WI38 (cell line): ENCODE results near the gene MEIS2.

Experiments used
- H3K4me3 ChIP-seq: 2 replicates; pipeline ENCODE4 v1.5.1; 2011; ENCODE audit warnings: low read depth, mild to moderate bottlenecking, control low read depth, low read length
- CTCF ChIP-seq: IDR thresholded peaks from 2 replicates; pipeline ENCODE4 v1.5.1; 2012; ENCODE audit warnings: low read depth, mild to moderate bottlenecking, control low read depth, low read length

MEIS2 gene

DNA sequence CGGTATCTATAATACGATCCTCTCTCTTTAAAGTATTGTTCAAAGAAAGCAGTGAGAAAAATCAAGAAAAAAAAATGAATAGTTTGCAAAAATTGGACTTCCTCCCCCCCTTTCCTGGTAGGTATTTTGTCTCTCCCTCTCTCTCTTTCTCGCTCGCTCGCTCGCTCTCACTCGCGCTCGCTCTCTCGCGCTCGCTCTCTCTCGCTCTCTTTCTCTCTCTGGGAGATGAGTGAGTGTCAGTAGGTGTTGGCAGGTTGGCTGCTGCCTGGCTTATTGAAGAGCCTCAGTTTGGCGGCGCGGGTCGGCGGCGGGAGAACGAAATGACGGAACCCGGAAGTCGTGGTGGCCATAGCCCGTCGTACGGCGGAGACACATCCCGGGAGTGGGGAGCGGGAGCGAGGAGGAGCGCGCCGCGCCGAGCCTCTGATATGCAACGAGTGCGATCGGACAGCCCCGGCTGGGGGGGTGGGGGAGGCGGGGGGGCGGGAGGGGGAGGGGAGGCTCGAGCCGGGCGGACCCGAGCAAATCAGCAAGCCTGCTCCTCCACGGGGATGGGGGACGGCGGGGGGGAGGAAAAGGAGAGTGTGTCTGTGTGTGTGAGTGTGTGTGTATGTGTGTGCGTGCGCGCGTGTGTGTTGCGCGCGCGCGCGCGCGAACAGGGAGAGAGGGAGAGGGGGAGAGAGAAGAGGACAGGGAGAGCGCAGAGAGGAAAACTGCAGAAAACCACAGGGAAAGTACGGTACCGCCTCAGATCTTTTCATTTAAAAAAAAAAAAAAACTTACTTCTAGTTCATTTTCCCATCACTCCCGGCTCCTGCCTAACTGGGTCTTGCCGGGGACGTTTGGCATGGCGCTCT, at the start of gene MEIS2:
Gene MEIS2, minus strand, starts transcription at position 441 of the 857 bp plus-strand sequence. CDS start 1,083 bp downstream, outside the sequence.
- TF ChIP-seq CTCF = no peak
- H3K4me3 ChIP-seq = peak within 1 kb of the TSS; percentile 91

DNA sequence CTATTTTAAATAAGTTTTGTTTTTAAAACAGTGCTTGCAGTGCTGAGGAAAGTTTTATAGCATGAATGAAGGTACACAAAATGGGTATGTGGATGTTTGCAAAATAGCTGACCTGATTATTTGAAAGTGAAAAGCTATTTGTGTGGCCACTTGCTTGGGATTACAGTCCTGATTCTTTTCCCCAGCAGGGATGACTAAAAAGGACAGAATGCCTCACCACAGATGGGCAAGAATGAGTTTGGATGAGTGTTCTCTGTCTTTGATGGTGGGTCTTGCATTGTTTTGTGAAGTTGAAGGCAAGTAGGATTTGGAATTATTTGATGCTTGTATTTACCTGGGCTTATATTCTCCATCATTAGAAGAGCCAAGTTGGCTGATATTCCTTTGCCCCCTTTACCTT, 48.8 kb upstream of the MEIS2 start:
- no peak overlapping the region for H3K4me3 ChIP-seq
- no peak for TF ChIP-seq CTCF

DNA sequence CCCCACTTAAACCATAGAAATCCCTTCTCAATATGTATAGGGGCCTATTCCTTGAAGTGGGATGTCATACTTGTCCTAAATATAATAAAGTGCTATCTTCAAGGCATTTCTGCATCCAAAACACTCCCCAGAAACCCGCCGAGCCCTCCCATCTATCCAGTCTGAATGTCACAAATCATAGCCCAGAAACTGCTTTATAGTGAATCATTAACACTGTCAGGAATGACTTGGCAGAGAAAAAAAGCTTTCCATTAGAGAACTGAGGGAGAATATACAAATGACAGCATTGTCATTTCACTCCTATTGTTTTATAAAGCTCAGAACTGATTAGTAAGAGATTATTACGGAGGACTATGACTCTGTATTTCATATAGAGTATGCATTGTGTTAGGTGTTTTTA, 48.4 kb upstream of the MEIS2 start:
- TF ChIP-seq CTCF = no peak
- no peak overlapping the region for H3K4me3 ChIP-seq

DNA sequence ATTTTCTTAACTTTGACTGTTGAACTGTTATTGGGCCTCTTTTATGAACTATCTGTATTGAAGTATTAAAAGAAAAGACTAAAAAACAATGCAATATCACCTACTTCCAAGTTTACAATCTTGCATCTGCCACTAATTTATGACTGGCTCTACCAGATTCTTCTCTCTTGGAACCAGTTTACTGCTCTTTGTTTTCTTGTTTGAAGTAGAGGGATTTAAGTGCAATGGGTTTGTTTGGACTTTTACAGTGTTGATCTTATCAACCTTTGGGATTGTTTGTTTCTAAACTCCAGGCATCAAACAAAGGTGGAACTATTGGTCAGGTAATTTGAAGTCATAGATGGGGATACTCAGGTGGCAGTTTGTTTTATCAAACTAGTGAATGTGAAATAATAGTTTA, 43.0 kb upstream of the MEIS2 start:
- no peak for TF ChIP-seq CTCF
- H3K4me3 ChIP-seq = no peak overlapping the region

GRCh38 chr15:37142371-37142770, 42.0 kb upstream of the MEIS2 start:
- TF ChIP-seq CTCF = no peak
- H3K4me3 ChIP-seq = no peak overlapping the region

DNA sequence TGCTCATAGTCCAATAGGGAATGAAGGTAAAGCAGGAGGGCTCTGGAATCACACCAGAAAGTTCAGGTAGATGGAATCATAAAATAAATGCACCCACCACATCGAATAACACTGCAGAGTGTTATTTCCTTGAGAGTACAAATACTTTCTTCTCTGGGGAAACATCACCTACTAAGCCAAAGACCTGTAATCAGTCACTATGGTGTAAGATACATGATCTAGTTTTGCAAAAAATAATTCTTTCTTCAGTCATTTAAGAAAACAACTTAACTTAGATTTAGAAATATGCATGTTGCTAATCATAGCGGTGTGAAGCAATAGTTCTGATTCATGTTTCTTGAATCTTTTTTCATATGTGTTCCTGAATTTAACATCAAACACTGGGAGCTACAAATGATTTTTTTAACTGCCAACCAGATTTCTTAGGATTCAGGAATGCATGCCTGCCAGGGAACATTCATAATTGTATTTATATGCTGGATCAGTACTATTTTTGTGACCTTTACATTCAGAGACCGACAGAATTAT, 40.2 kb upstream of the MEIS2 start:
- no peak overlapping the region for H3K4me3 ChIP-seq
- TF ChIP-seq CTCF = no peak

GRCh38 chr15:37138591-37139215, 38.4 kb upstream of the MEIS2 start:
- TF ChIP-seq CTCF = no peak
- H3K4me3 ChIP-seq = no peak overlapping the region
